Thymus (tissue), 11 donors: ENCODE measurements around the gene MEF2D. TPM values are rescaled to one million over a fixed set of nuclear protein-coding genes. Genes with fewer than 3 reads are reported as not detected.

Source experiments
- DNase-seq, 9 donors: peaks; one replicate each; pipeline ENCODE4 v3.0.0-alpha.2; 2013; ENCODE audit warnings: low spot score in 9 of 9, low read depth in 6 of 9, missing footprints in 1 of 9
- H3K27ac ChIP-seq, 2 donors: one replicate each; pipeline ENCODE4 v1.5.1; 2013; ENCODE audit warnings: control low read depth in 1 of 2, low read depth in 1 of 2, low read length in 1 of 2, mild to moderate bottlenecking in 1 of 2, moderate library complexity in 1 of 2
- H3K27me3 ChIP-seq, 2 donors: one replicate each; pipeline ENCODE4 v1.5.1; 2013; ENCODE audit warnings: low read length in 1 of 2; ENCODE audit not compliant: control insufficient read depth in 2 of 2, insufficient read depth in 1 of 2
- H3K36me3 ChIP-seq, 2 donors: one replicate each; pipeline ENCODE4 v1.5.1; 2013; ENCODE audit warnings: low read length in 1 of 2, mild to moderate bottlenecking in 1 of 2, moderate library complexity in 1 of 2; ENCODE audit not compliant: control insufficient read depth in 2 of 2, insufficient read depth in 2 of 2
- H3K4me1 ChIP-seq, 2 donors: one replicate each; pipeline ENCODE4 v1.5.1; 2013; ENCODE audit warnings: low read length in 2 of 2; ENCODE audit not compliant: control insufficient read depth in 2 of 2, insufficient read depth in 2 of 2
- H3K4me3 ChIP-seq, 2 donors: one replicate each; pipeline ENCODE4 v1.5.1; 2013; ENCODE audit warnings: low read length in 2 of 2, control low read depth in 1 of 2, mild to moderate bottlenecking in 1 of 2
- H3K9me3 ChIP-seq, 2 donors: one replicate each; pipeline ENCODE4 v1.5.1; 2013; ENCODE audit warnings: low read length in 1 of 2, mild to moderate bottlenecking in 1 of 2; ENCODE audit not compliant: control insufficient read depth in 2 of 2, insufficient read depth in 1 of 2
- WGBS: extraction: QIAGEN DNeasy Blood & Tissue Kit; methylation state at CpG from one replicate; pipeline ENCODE4 v1.1.7; 2013; 5-methylcytosine and 5-hydroxymethylcytosine counted together
- polyA plus RNA-seq: library from polyadenylated mRNA; stranded (reverse); fragments of 200-250 nt; gene quantifications from one replicate; pipeline ENCODE4 v1.2.3, GENCODE V29; 2013
- total RNA-seq: library from RNA; stranded (reverse); fragments of 120-200 nt; gene quantifications from one replicate; pipeline ENCODE4 v1.2.4, GENCODE V29; 2013
- donor health status: healthy.

The MEF2D gene
- total and polyA plus RNA-seq, 2 donors: 8.3 to 26.3 TPM

GRCh38 chr1:156516821-156517220 lies 16.2 kb upstream of the MEF2D start:
- no peaks in the 10 kb centered on the region for H3K36me3 ChIP-seq
- no peak for DNase-seq
- no peaks in the 10 kb centered on the region for H3K4me1 ChIP-seq
- H3K27me3 ChIP-seq: no peaks in the 10 kb centered on the region
- H3K4me3 ChIP-seq: no peak overlapping the region
- no peaks in the 10 kb centered on the region for H3K9me3 ChIP-seq
- 95% methylated on average over 4 of the region's 4 CpGs for WGBS
- no peak overlapping the region for H3K27ac ChIP-seq

- WGBS: 89% methylated on average over 2 of the region's 2 CpGs
- Histone ChIP-seq H3K27me3 (no peaks in the 10 kb centered on the region), H3K4me3 (no peak overlapping the region), H3K4me1 (no peaks in the 10 kb centered on the region), H3K9me3 (no peaks in the 10 kb centered on the region), H3K27ac (no peak overlapping the region), H3K36me3 (no peaks in the 10 kb centered on the region)
- DNase-seq: no peak
Observed at GRCh38 chr1:156515956-156516355, 15.4 kb upstream of the MEF2D start.

GRCh38 chr1:156513185-156513584 lies 12.6 kb upstream of the MEF2D start:
- no peak for DNase-seq
- Histone ChIP-seq H3K4me1 (peaks cover 24 to 27% of the 10 kb centered on the region in 2 donors), H3K27me3 (no peaks in the 10 kb centered on the region), H3K9me3 (no peaks in the 10 kb centered on the region), H3K27ac (no peak overlapping the region), H3K4me3 (no peak overlapping the region), H3K36me3 (no peaks in the 10 kb centered on the region)
- 95% methylated on average over 9 of the region's 9 CpGs for WGBS

GRCh38 chr1:156511644-156512043 lies 11.1 kb upstream of the MEF2D start:
- no peak for DNase-seq
- Histone ChIP-seq H3K27ac (no peak overlapping the region), H3K36me3 (no peaks in the 10 kb centered on the region), H3K27me3 (no peaks in the 10 kb centered on the region), H3K4me3 (no peak overlapping the region), H3K4me1 (peaks cover 34 to 42% of the 10 kb centered on the region in 2 donors), H3K9me3 (no peaks in the 10 kb centered on the region)
- 94% methylated on average over 7 of the region's 7 CpGs for WGBS

- DNase-seq: no peak
- Histone ChIP-seq H3K4me1 (peaks cover 43 to 50% of the 10 kb centered on the region in 2 donors), H3K4me3 (no peak overlapping the region), H3K36me3 (no peaks in the 10 kb centered on the region), H3K27me3 (no peaks in the 10 kb centered on the region), H3K27ac (no peak overlapping the region), H3K9me3 (no peaks in the 10 kb centered on the region)
- 95% methylated on average over 13 of the region's 13 CpGs for WGBS
Observed at GRCh38 chr1:156510709-156511108, 10.1 kb upstream of the MEF2D start.

- no peaks in the 10 kb centered on the region for H3K27me3 ChIP-seq
- H3K36me3 ChIP-seq: no peaks in the 10 kb centered on the region
- DNase-seq: peak in 2 of 9 donors; percentile 58 to 73
- H3K27ac ChIP-seq: peak overlapping the region; percentile 47 to 83
- H3K4me1 ChIP-seq: peaks cover 47 to 58% of the 10 kb centered on the region in 2 donors
- WGBS: 56% methylated on average over 9 of the region's 9 CpGs
- H3K4me3 ChIP-seq: no peak overlapping the region
- H3K9me3 ChIP-seq: no peaks in the 10 kb centered on the region
Observed at GRCh38 chr1:156509424-156510034, 9.0 kb upstream of the MEF2D start.

- no peaks in the 10 kb centered on the region for H3K36me3 ChIP-seq
Observed at GRCh38 chr1:156508955-156509234, 8.3 kb upstream of the MEF2D start.

GRCh38 chr1:156508205-156508954 lies 7.8 kb upstream of the MEF2D start:
- peak overlapping the region; percentile 14 for H3K4me3 ChIP-seq
- peaks cover 58 to 69% of the 10 kb centered on the region in 2 donors for H3K4me1 ChIP-seq
- no peaks in the 10 kb centered on the region for H3K36me3 ChIP-seq
- H3K27me3 ChIP-seq: no peaks in the 10 kb centered on the region
- no peak for DNase-seq
- peak overlapping the region; percentile 71 to 86 for H3K27ac ChIP-seq
- 87% methylated on average over 7 of the region's 7 CpGs for WGBS
- H3K9me3 ChIP-seq: no peaks in the 10 kb centered on the region

More at GRCh38 chr1:156508955-156509234, 8.3 kb upstream of the MEF2D start:
- Histone ChIP-seq H3K9me3 (no peaks in the 10 kb centered on the region), H3K27ac (peak overlapping the region; percentile 47 to 83), H3K4me1 (peaks cover 52 to 64% of the 10 kb centered on the region in 2 donors), H3K27me3 (no peaks in the 10 kb centered on the region), H3K4me3 (no peak overlapping the region)
- WGBS: 98% methylated on average over 2 of the region's 2 CpGs
- no peak for DNase-seq

GRCh38 chr1:156506450-156506849 lies 5.9 kb upstream of the MEF2D start:
- no peak for DNase-seq
- 92% methylated on average over 2 of the region's 2 CpGs for WGBS
- H3K4me1 ChIP-seq: peaks cover 75 to 88% of the 10 kb centered on the region in 2 donors

More at GRCh38 chr1:156506450-156506849, 5.9 kb upstream of the MEF2D start:
- Histone ChIP-seq H3K4me3 (no peak overlapping the region), H3K9me3 (peaks cover 0 to 3% of the 10 kb centered on the region in 2 donors), H3K27me3 (no peaks in the 10 kb centered on the region), H3K27ac (peak overlapping the region in 1 of 2 donors; percentile 100), H3K36me3 (no peaks in the 10 kb centered on the region)
